Esophagus (tissue), 2 donors: ENCODE measurements around the gene GALNT18. TPM values are rescaled to one million over a fixed set of nuclear protein-coding genes. Genes with fewer than 3 reads are reported as not detected.

Source experiments
- H3K27ac ChIP-seq, 2 donors: one replicate each; pipeline ENCODE4 v1.5.1; 2013; ENCODE audit warnings: low read depth in 2 of 2, mild to moderate bottlenecking in 2 of 2, inconsistent platforms in 1 of 2, low read length in 1 of 2, moderate library complexity in 1 of 2
- H3K27me3 ChIP-seq, 2 donors: one replicate each; pipeline ENCODE4 v1.6.1; 2013; ENCODE audit warnings: low read length in 2 of 2, control low read depth in 1 of 2, mild to moderate bottlenecking in 1 of 2; ENCODE audit not compliant: insufficient read depth in 2 of 2, control insufficient read depth in 1 of 2
- H3K36me3 ChIP-seq, 2 donors: one replicate each; pipeline ENCODE4 v1.6.1; 2013; ENCODE audit warnings: low read length in 1 of 2; ENCODE audit not compliant: control insufficient read depth in 2 of 2, insufficient read depth in 2 of 2
- H3K4me1 ChIP-seq, 2 donors: one replicate each; pipeline ENCODE4 v1.6.1; 2013; ENCODE audit warnings: low read length in 1 of 2; ENCODE audit not compliant: control insufficient read depth in 2 of 2, insufficient read depth in 2 of 2
- H3K4me3 ChIP-seq, 2 donors: one replicate each; pipeline ENCODE4 v1.5.1; 2013; ENCODE audit warnings: low read length in 2 of 2, mild to moderate bottlenecking in 2 of 2, low read depth in 1 of 2, moderate library complexity in 1 of 2
- H3K9me3 ChIP-seq, 2 donors: one replicate each; pipeline ENCODE4 v1.6.1; 2013; ENCODE audit warnings: mild to moderate bottlenecking in 2 of 2, low read depth in 1 of 2, low read length in 1 of 2, moderate library complexity in 1 of 2; ENCODE audit not compliant: control insufficient read depth in 2 of 2, insufficient read depth in 1 of 2
- WGBS, 2 donors: extraction: QIAGEN DNeasy Blood & Tissue Kit; methylation state at CpG; one replicate each; pipeline ENCODE4 v1.1.7; 2013; 5-methylcytosine and 5-hydroxymethylcytosine counted together
- polyA plus RNA-seq, 2 donors: library from polyadenylated mRNA; stranded (reverse); fragments of 200-250 nt; gene quantifications; one replicate each; pipeline ENCODE4 v1.2.3, GENCODE V29; 2013
- donor health status: healthy with polysubstance abuse.
- donor health status: Bipolar disorder and iron deficiency.

The GALNT18 gene
- polyA plus RNA-seq, 2 donors = 2.2 to 5.8 TPM

DNA sequence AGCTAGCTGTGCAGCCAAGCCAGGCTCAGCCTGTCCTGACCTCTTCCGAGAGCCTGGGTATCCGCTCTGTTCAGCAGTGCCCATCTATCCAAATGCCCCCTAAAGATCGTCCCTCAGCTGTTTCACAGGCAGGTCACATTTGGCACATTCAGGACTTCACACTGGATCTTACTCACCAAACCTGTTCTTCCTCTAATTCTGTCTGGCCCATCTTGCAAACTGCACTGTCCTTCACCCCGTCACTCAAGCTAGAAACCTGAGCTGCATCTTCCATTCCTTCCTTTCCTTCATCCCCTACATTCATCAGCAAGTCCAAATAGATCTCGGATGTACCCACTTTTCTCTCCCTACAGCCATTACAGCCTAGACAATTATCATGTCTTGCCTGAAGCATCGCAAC is 208.0 kb downstream of the GALNT18 start:
- 73 to 84% methylated on average over 6 of the region's 6 CpGs for WGBS, 2 donors
- Histone ChIP-seq H3K4me3 (no peak overlapping the region), H3K4me1 (peaks cover 2 to 22% of the 10 kb centered on the region in 2 donors), H3K27ac (no peak overlapping the region), H3K36me3 (no peaks in the 10 kb centered on the region), H3K9me3 (no peaks in the 10 kb centered on the region), H3K27me3 (no peaks in the 10 kb centered on the region)

GRCh38 chr11:11411401-11411985 is 210.3 kb downstream of the GALNT18 start:
- Histone ChIP-seq H3K27me3 (no peaks in the 10 kb centered on the region), H3K9me3 (no peaks in the 10 kb centered on the region), H3K4me1 (peaks cover 11 to 23% of the 10 kb centered on the region in 2 donors), H3K27ac (no peak overlapping the region), H3K4me3 (no peak overlapping the region), H3K36me3 (no peaks in the 10 kb centered on the region)
- 53 to 67% methylated on average over 8 of the region's 8 CpGs for WGBS, 2 donors

DNA sequence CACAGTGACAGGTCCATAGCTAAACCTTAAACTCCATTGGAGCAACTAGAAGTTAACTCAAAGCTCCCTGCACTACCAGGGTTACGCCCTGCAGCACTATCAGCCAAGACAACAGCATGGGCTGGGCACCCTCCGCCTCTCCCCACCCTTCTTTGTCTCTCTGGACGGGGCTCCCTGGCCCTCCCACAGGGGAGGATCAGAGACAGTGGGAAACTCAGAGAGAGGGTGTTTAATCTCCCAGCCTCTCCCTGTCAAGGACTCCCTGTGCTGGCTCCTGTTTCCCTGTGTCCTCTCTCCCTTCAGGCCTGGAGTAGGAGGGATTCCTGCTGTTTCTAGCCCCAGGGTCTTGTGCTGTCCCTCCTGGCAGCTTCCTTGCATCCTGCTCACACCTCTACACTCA is 211.9 kb downstream of the GALNT18 start:
- Histone ChIP-seq H3K9me3 (no peaks in the 10 kb centered on the region), H3K4me3 (no peak overlapping the region), H3K36me3 (no peaks in the 10 kb centered on the region), H3K27ac (no peak overlapping the region), H3K4me1 (peaks cover 11 to 23% of the 10 kb centered on the region in 2 donors), H3K27me3 (no peaks in the 10 kb centered on the region)
- 35 to 36% methylated on average over 3 of the region's 3 CpGs for WGBS, 2 donors

DNA sequence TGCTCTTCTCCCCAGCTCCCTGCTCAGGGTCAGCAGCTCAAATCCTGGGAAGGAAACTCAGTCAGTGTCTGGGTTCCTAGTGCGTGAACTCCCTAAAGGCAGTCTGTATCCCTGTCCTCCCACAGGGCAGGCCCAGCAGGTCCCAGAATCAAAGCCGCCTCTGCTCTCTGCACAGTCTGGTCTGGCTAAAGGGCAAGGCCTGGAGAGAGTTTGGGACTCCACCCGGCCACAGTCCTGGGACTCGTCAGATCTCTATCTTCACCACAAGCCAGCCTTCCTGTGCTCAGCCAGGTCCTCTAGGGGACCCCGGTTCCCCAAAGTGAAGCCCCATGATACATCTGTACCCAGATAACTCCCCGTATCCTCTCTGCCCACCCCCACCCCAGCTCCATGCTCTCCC is 212.6 kb downstream of the GALNT18 start:
- no peaks in the 10 kb centered on the region for H3K36me3 ChIP-seq
- H3K9me3 ChIP-seq = no peaks in the 10 kb centered on the region
- no peak overlapping the region for H3K4me3 ChIP-seq
- peaks cover 11 to 23% of the 10 kb centered on the region in 2 donors for H3K4me1 ChIP-seq
- WGBS, 2 donors = 73 to 77% methylated on average over 6 of the region's 6 CpGs
- H3K27ac ChIP-seq = no peak overlapping the region
- no peaks in the 10 kb centered on the region for H3K27me3 ChIP-seq

- 81 to 82% methylated on average over 11 of the region's 11 CpGs for WGBS, 2 donors
- Histone ChIP-seq H3K9me3 (no peaks in the 10 kb centered on the region), H3K4me3 (no peak overlapping the region), H3K27ac (no peak overlapping the region), H3K36me3 (no peaks in the 10 kb centered on the region), H3K27me3 (no peaks in the 10 kb centered on the region), H3K4me1 (peaks cover 13 to 21% of the 10 kb centered on the region in 2 donors)
Observed at GRCh38 chr11:11408436-11409221, 213.2 kb downstream of the GALNT18 start.

DNA sequence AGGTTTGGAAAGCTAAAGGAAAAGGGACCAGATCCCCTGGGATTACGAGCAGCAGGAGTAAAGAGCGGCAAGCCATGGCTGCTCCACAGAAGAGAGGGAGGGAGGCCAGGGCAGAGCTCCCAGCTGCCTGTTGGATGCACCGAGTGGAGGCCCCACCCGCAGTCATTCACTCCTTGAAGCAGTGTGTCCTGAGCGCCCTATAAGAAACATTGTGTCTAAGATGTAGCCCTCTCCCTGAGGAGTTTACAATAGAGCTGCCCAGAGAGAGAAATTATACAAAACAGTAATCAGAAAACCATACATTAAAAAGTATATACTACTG is 214.1 kb downstream of the GALNT18 start:
- peaks cover 13 to 18% of the 10 kb centered on the region in 2 donors for H3K4me1 ChIP-seq
- WGBS, 2 donors = 50 to 72% methylated on average over 5 of the region's 5 CpGs

GRCh38 chr11:11407065-11407762 is 214.6 kb downstream of the GALNT18 start:
- H3K9me3 ChIP-seq = no peaks in the 10 kb centered on the region
- H3K4me1 ChIP-seq = peaks cover 13 to 18% of the 10 kb centered on the region in 2 donors
- no peaks in the 10 kb centered on the region for H3K27me3 ChIP-seq
- H3K27ac ChIP-seq = peak overlapping the region; percentile 7 to 49
- H3K4me3 ChIP-seq = no peak overlapping the region
- 52 to 54% methylated on average over 9 of the region's 9 CpGs for WGBS, 2 donors
- no peaks in the 10 kb centered on the region for H3K36me3 ChIP-seq

More for the DNA sequence above, 214.1 kb downstream of the GALNT18 start:
- H3K36me3 ChIP-seq = no peaks in the 10 kb centered on the region
- H3K9me3 ChIP-seq = no peaks in the 10 kb centered on the region
- no peak overlapping the region for H3K4me3 ChIP-seq
- peak overlapping the region in 1 of 2 donors; percentile 7 for H3K27ac ChIP-seq
- H3K27me3 ChIP-seq = no peaks in the 10 kb centered on the region

GRCh38 chr11:11406652-11407051 is 215.2 kb downstream of the GALNT18 start:
- H3K4me1 ChIP-seq = peaks cover 13 to 16% of the 10 kb centered on the region in 2 donors
- 74 to 80% methylated on average over 3 of the region's 3 CpGs for WGBS, 2 donors
- H3K9me3 ChIP-seq = no peaks in the 10 kb centered on the region
- no peaks in the 10 kb centered on the region for H3K36me3 ChIP-seq
- H3K4me3 ChIP-seq = no peak overlapping the region
- peak overlapping the region in 1 of 2 donors; percentile 54 for H3K27ac ChIP-seq
- H3K27me3 ChIP-seq = no peaks in the 10 kb centered on the region

DNA sequence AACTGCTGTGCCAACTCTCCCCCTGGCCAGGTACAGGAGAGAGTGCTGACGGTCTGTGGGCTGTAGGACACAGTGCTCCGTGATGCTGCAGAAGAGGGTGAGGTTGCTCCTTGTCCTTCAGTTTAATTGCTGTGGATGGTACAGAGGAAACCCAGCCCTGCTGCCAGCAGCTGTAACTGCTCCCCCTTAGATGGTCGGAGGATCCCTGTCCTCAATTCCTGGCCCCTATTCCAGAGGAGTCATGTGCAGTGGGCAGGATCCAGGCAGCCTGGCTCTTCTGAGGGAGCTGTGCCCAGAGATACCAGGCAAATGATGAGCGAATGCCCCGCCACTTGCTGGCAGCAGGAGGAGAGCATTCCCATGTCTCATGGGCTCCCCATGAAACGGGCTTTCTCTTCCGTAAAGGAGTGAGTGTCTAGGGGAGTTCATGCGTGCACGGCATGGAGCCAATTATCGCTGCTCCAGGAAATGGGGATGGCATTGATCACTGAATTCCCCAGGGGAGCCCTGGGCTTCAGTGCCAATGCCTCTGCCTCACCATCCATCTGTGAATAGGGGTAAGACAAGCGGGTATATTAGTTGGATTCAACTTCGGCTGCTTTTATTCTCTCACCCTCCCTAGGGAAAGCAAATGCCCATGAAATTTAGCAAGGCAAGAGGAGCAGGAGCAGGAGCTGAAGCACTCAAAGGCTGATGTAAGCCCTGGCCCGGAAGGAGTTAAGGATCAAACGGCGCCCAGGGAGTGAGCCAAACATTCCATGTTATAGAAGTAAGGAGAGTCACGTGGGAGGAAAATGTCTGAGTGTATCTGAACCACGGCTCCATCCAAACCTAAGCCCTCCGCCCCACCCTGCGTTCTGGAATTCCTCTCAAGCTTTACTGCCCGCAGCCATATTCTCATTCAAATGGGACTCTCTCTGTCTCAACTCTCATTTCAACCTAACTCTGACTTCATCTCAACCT is 217.8 kb downstream of the GALNT18 start:
- H3K4me1 ChIP-seq = peaks cover 4 to 11% of the 10 kb centered on the region in 2 donors
- no peak overlapping the region for H3K4me3 ChIP-seq
- no peaks in the 10 kb centered on the region for H3K27me3 ChIP-seq
- no peaks in the 10 kb centered on the region for H3K9me3 ChIP-seq
- peak overlapping the region in 1 of 2 donors; percentile 6 for H3K27ac ChIP-seq
- 69 to 72% methylated on average over 20 of the region's 20 CpGs for WGBS, 2 donors
- no peaks in the 10 kb centered on the region for H3K36me3 ChIP-seq
